ENCODE data around the gene WDR17.

Gene WDR17

GRCh38 chr4:176052744-176053143 is 12.9 kb upstream of the WDR17 start:
- WGBS (ENCODE audit: insufficient coverage), result 28% methylated on average over 5 of the region's 6 CpGs
- Histone ChIP-seq H3K36me3 (ENCODE audit: control insufficient read depth in 4 of 4, insufficient read depth in 4 of 4, low read length in 3 of 4) (no peaks in the 10 kb centered on the region), H3K27me3 (replicated peaks in 2 of 5; ENCODE audit: control insufficient read depth in 4 of 5, insufficient read depth in 5 of 5, low read length in 4 of 5) (no peaks in the 10 kb centered on the region), H3K27ac (ENCODE audit: insufficient read depth in 1 of 2, low read depth in 1 of 2, low read length in 2 of 2, poor library complexity in 1 of 2, severe bottlenecking in 2 of 2) (no peak overlapping the region), H3K4me3 (ENCODE audit: control insufficient read depth in 1 of 7, extremely low read depth in 1 of 7, insufficient read depth in 4 of 7, low read depth in 2 of 7, low read length in 6 of 7) (peak overlapping the region in 1 of 7 experiments; percentile 2), H3K9me3 (ENCODE audit: control extremely low read depth in 1 of 5, control insufficient read depth in 4 of 5, insufficient read depth in 2 of 5, low read depth in 1 of 5, low read length in 4 of 5) (no peaks in the 10 kb centered on the region), H3K4me1 (ENCODE audit: control extremely low read depth in 1 of 4, control insufficient read depth in 4 of 4, insufficient read depth in 4 of 4, low read length in 3 of 4) (peaks cover 0 to 11% (median 6%) of the 10 kb centered on the region in 4 experiments)
- POLR2A ChIA-PET, result no interaction called here
- CTCF ChIA-PET, result interaction anchor here (0.9 to 12.2 kb wide), 3 partner anchors 12 to 288 kb away, joined by 3 to 84 read pairs (median 3); partner anchors contain the start of gene WDR17
- peak; percentile 38 to 85 (median 80) for DNase-seq

GRCh38 chr4:176053785-176054184 is 11.9 kb upstream of the WDR17 start:
- Histone ChIP-seq H3K9me3 (ENCODE audit: control extremely low read depth in 1 of 5, control insufficient read depth in 4 of 5, insufficient read depth in 2 of 5, low read depth in 1 of 5, low read length in 4 of 5) (no peaks in the 10 kb centered on the region), H3K27ac (ENCODE audit: insufficient read depth in 1 of 2, low read depth in 1 of 2, low read length in 2 of 2, poor library complexity in 1 of 2, severe bottlenecking in 2 of 2) (no peak overlapping the region), H3K36me3 (ENCODE audit: control insufficient read depth in 4 of 4, insufficient read depth in 4 of 4, low read length in 3 of 4) (no peaks in the 10 kb centered on the region), H3K4me3 (ENCODE audit: control insufficient read depth in 1 of 7, extremely low read depth in 1 of 7, insufficient read depth in 4 of 7, low read depth in 2 of 7, low read length in 6 of 7) (no peak overlapping the region), H3K4me1 (ENCODE audit: control extremely low read depth in 1 of 4, control insufficient read depth in 4 of 4, insufficient read depth in 4 of 4, low read length in 3 of 4) (peaks cover 0 to 11% (median 6%) of the 10 kb centered on the region in 4 experiments), H3K27me3 (replicated peaks in 2 of 5; ENCODE audit: control insufficient read depth in 4 of 5, insufficient read depth in 5 of 5, low read length in 4 of 5) (no peaks in the 10 kb centered on the region)
- WGBS (ENCODE audit: insufficient coverage), result 100% methylated on average over 1 of the region's 2 CpGs
- no peak for DNase-seq
- ChIA-PET POLR2A (no interaction called here), CTCF (interaction anchor here (0.9 to 12.2 kb wide), 6 partner anchors 11 to 287 kb away, joined by 3 to 84 read pairs (median 4); no protein-coding TSS in a partner anchor)

GRCh38 chr4:176054942-176055341 is 10.7 kb upstream of the WDR17 start:
- no CpG with 5 or more reads among the region's 2 CpGs for WGBS (ENCODE audit: insufficient coverage)
- H3K27me3 ChIP-seq (replicated peaks in 2 of 5; ENCODE audit: control insufficient read depth in 4 of 5, insufficient read depth in 5 of 5, low read length in 4 of 5), result no peaks in the 10 kb centered on the region
- ChIA-PET POLR2A (no interaction called here), CTCF (interaction anchor here (0.7 to 12.2 kb wide), 9 partner anchors 10 to 1735 kb away, joined by 3 to 84 read pairs (median 4); no protein-coding TSS in a partner anchor)
- H3K36me3 ChIP-seq (ENCODE audit: control insufficient read depth in 4 of 4, insufficient read depth in 4 of 4, low read length in 3 of 4), result no peaks in the 10 kb centered on the region
- no peak overlapping the region for H3K4me3 ChIP-seq (ENCODE audit: control insufficient read depth in 1 of 7, extremely low read depth in 1 of 7, insufficient read depth in 4 of 7, low read depth in 2 of 7, low read length in 6 of 7)
- DNase-seq, result peak in 2 of 3 donors; percentile 42 to 44
- no peaks in the 10 kb centered on the region for H3K9me3 ChIP-seq (ENCODE audit: control extremely low read depth in 1 of 5, control insufficient read depth in 4 of 5, insufficient read depth in 2 of 5, low read depth in 1 of 5, low read length in 4 of 5)
- peaks cover 0 to 11% (median 6%) of the 10 kb centered on the region in 4 experiments for H3K4me1 ChIP-seq (ENCODE audit: control extremely low read depth in 1 of 4, control insufficient read depth in 4 of 4, insufficient read depth in 4 of 4, low read length in 3 of 4)
- H3K27ac ChIP-seq (ENCODE audit: insufficient read depth in 1 of 2, low read depth in 1 of 2, low read length in 2 of 2, poor library complexity in 1 of 2, severe bottlenecking in 2 of 2), result no peak overlapping the region

GRCh38 chr4:176063718-176064117 is 1.9 kb upstream of the WDR17 start:
- POLR2A ChIA-PET, result no interaction called here

GRCh38 chr4:176064539-176064938 is 1.1 kb upstream of the WDR17 start:
- CTCF ChIA-PET, result interaction anchor here (1.5 to 1.6 kb wide), 2 partner anchors 10 to 12 kb away, joined by 3 to 7 read pairs; no protein-coding TSS in a partner anchor
- H3K4me3 ChIP-seq (ENCODE audit: control insufficient read depth in 1 of 7, extremely low read depth in 1 of 7, insufficient read depth in 4 of 7, low read depth in 2 of 7, low read length in 6 of 7), result no peak overlapping the region

More at GRCh38 chr4:176063718-176064117, 1.9 kb upstream of the WDR17 start:
- Histone ChIP-seq H3K4me1 (ENCODE audit: control extremely low read depth in 1 of 4, control insufficient read depth in 4 of 4, insufficient read depth in 4 of 4, low read length in 3 of 4) (peaks cover 0 to 11% (median 9%) of the 10 kb centered on the region in 4 experiments), H3K27ac (ENCODE audit: insufficient read depth in 1 of 2, low read depth in 1 of 2, low read length in 2 of 2, poor library complexity in 1 of 2, severe bottlenecking in 2 of 2) (no peak overlapping the region), H3K27me3 (replicated peaks in 2 of 5; ENCODE audit: control insufficient read depth in 4 of 5, insufficient read depth in 5 of 5, low read length in 4 of 5) (no peaks in the 10 kb centered on the region), H3K36me3 (ENCODE audit: control insufficient read depth in 4 of 4, insufficient read depth in 4 of 4, low read length in 3 of 4) (no peaks in the 10 kb centered on the region), H3K4me3 (ENCODE audit: control insufficient read depth in 1 of 7, extremely low read depth in 1 of 7, insufficient read depth in 4 of 7, low read depth in 2 of 7, low read length in 6 of 7) (no peak overlapping the region), H3K9me3 (ENCODE audit: control extremely low read depth in 1 of 5, control insufficient read depth in 4 of 5, insufficient read depth in 2 of 5, low read depth in 1 of 5, low read length in 4 of 5) (no peaks in the 10 kb centered on the region)
- CTCF ChIA-PET, result interaction anchor here (1.6 kb wide), 1 partner anchor 9 kb away, joined by 7 read pairs; no protein-coding TSS in a partner anchor
- no peak for DNase-seq
- WGBS (ENCODE audit: insufficient coverage), result 94% methylated on average over 20 of the region's 20 CpGs

GRCh38 chr4:176066757-176067156 is 1.1 kb downstream of the WDR17 start:
- H3K27me3 ChIP-seq (replicated peaks in 2 of 5; ENCODE audit: control insufficient read depth in 4 of 5, insufficient read depth in 5 of 5, low read length in 4 of 5), result no peaks in the 10 kb centered on the region
- ChIA-PET CTCF (no interaction called here), POLR2A (no interaction called here)
- H3K4me1 ChIP-seq (ENCODE audit: control extremely low read depth in 1 of 4, control insufficient read depth in 4 of 4, insufficient read depth in 4 of 4, low read length in 3 of 4), result peaks cover 0 to 11% (median 9%) of the 10 kb centered on the region in 4 experiments
- H3K27ac ChIP-seq (ENCODE audit: insufficient read depth in 1 of 2, low read depth in 1 of 2, low read length in 2 of 2, poor library complexity in 1 of 2, severe bottlenecking in 2 of 2), result no peak overlapping the region
- peak overlapping the region in 1 of 7 experiments; percentile 94 for H3K4me3 ChIP-seq (ENCODE audit: control insufficient read depth in 1 of 7, extremely low read depth in 1 of 7, insufficient read depth in 4 of 7, low read depth in 2 of 7, low read length in 6 of 7)
- no peaks in the 10 kb centered on the region for H3K9me3 ChIP-seq (ENCODE audit: control extremely low read depth in 1 of 5, control insufficient read depth in 4 of 5, insufficient read depth in 2 of 5, low read depth in 1 of 5, low read length in 4 of 5)
- 100% methylated on average over 5 of the region's 6 CpGs for WGBS (ENCODE audit: insufficient coverage)
- DNase-seq, result no peak
- H3K36me3 ChIP-seq (ENCODE audit: control insufficient read depth in 4 of 4, insufficient read depth in 4 of 4, low read length in 3 of 4), result no peaks in the 10 kb centered on the region

More at GRCh38 chr4:176064539-176064938, 1.1 kb upstream of the WDR17 start:
- WGBS (ENCODE audit: insufficient coverage), result no CpG with 5 or more reads among the region's 2 CpGs
- no peaks in the 10 kb centered on the region for H3K27me3 ChIP-seq (replicated peaks in 2 of 5; ENCODE audit: control insufficient read depth in 4 of 5, insufficient read depth in 5 of 5, low read length in 4 of 5)
- no peaks in the 10 kb centered on the region for H3K9me3 ChIP-seq (ENCODE audit: control extremely low read depth in 1 of 5, control insufficient read depth in 4 of 5, insufficient read depth in 2 of 5, low read depth in 1 of 5, low read length in 4 of 5)
- DNase-seq, result no peak
- no peak overlapping the region for H3K27ac ChIP-seq (ENCODE audit: insufficient read depth in 1 of 2, low read depth in 1 of 2, low read length in 2 of 2, poor library complexity in 1 of 2, severe bottlenecking in 2 of 2)
- no peaks in the 10 kb centered on the region for H3K36me3 ChIP-seq (ENCODE audit: control insufficient read depth in 4 of 4, insufficient read depth in 4 of 4, low read length in 3 of 4)
- POLR2A ChIA-PET, result no interaction called here
- H3K4me1 ChIP-seq (ENCODE audit: control extremely low read depth in 1 of 4, control insufficient read depth in 4 of 4, insufficient read depth in 4 of 4, low read length in 3 of 4), result peaks cover 0 to 11% (median 9%) of the 10 kb centered on the region in 4 experiments

- no peaks in the 10 kb centered on the region for H3K36me3 ChIP-seq (ENCODE audit: control insufficient read depth in 4 of 4, insufficient read depth in 4 of 4, low read length in 3 of 4)
- no peaks in the 10 kb centered on the region for H3K9me3 ChIP-seq (ENCODE audit: control extremely low read depth in 1 of 5, control insufficient read depth in 4 of 5, insufficient read depth in 2 of 5, low read depth in 1 of 5, low read length in 4 of 5)
- H3K27ac ChIP-seq (ENCODE audit: insufficient read depth in 1 of 2, low read depth in 1 of 2, low read length in 2 of 2, poor library complexity in 1 of 2, severe bottlenecking in 2 of 2), result no peak overlapping the region
- no peak overlapping the region for H3K4me3 ChIP-seq (ENCODE audit: control insufficient read depth in 1 of 7, extremely low read depth in 1 of 7, insufficient read depth in 4 of 7, low read depth in 2 of 7, low read length in 6 of 7)
- ChIA-PET CTCF (no interaction called here), POLR2A (no interaction called here)
- no peaks in the 10 kb centered on the region for H3K27me3 ChIP-seq (replicated peaks in 2 of 5; ENCODE audit: control insufficient read depth in 4 of 5, insufficient read depth in 5 of 5, low read length in 4 of 5)
- DNase-seq, result no peak
- no peaks in the 10 kb centered on the region for H3K4me1 ChIP-seq (ENCODE audit: control extremely low read depth in 1 of 4, control insufficient read depth in 4 of 4, insufficient read depth in 4 of 4, low read length in 3 of 4)
Observed at GRCh38 chr4:176077561-176077960, 11.9 kb downstream of the WDR17 start.

Data from common myeloid progenitor, CD34-positive (primary cell).